ENCODE results near the gene GLI2. TPM values are rescaled to one million over a fixed set of nuclear protein-coding genes. Genes with fewer than 3 reads are reported as not detected.
A peak's percentile ranks its signal among the peaks of the same experiment; 100 is the strongest.

The GLI2 gene
- total RNA-seq, 2 experiments from 2014 or later, result 0.28 to 1.3 TPM

- Mint-ChIP-seq H3K9me3 (ENCODE audit: low read depth) (no peaks in the 10 kb centered on the region), H3K4me1 (peaks cover 14% of the 10 kb centered on the region), H3K36me3 (no peaks in the 10 kb centered on the region), H3K27me3 (peaks cover 76% of the 10 kb centered on the region), H3K4me3 (no peak overlapping the region), H3K27ac (no peak overlapping the region)
- CTCF ChIA-PET, result interaction anchor here (1.2 kb wide), 1 partner anchor 40 kb away, joined by 4 read pairs; no protein-coding TSS in a partner anchor
- ATAC-seq (no peak), DNase-seq (peak; percentile 18)
Observed at GRCh38 chr2:120736624-120737339, 1.1 kb downstream of the GLI2 start.

- Mint-ChIP-seq H3K27me3 (peaks cover 80% of the 10 kb centered on the region), H3K4me3 (no peak overlapping the region), H3K36me3 (no peaks in the 10 kb centered on the region), H3K9me3 (ENCODE audit: low read depth) (no peaks in the 10 kb centered on the region), H3K4me1 (peaks cover 11% of the 10 kb centered on the region), H3K27ac (no peak overlapping the region)
- no peak for ATAC-seq
- CTCF ChIA-PET, result no interaction called here
- DNase-seq, result peak; percentile 26
Observed at GRCh38 chr2:120737340-120738101, 1.9 kb downstream of the GLI2 start.

- no peaks in the 10 kb centered on the region for H3K36me3 Mint-ChIP-seq
- CTCF ChIA-PET, result no interaction called here
- DNase-seq (no peak), ATAC-seq (no peak)
- H3K4me3 Mint-ChIP-seq, result no peak overlapping the region
- H3K27ac Mint-ChIP-seq, result no peak overlapping the region
- H3K9me3 Mint-ChIP-seq (ENCODE audit: low read depth), result no peaks in the 10 kb centered on the region
- H3K4me1 Mint-ChIP-seq, result peaks cover 5% of the 10 kb centered on the region
- peaks cover 80% of the 10 kb centered on the region for H3K27me3 Mint-ChIP-seq
Observed at GRCh38 chr2:120738117-120738516, 2.4 kb downstream of the GLI2 start.

DNA sequence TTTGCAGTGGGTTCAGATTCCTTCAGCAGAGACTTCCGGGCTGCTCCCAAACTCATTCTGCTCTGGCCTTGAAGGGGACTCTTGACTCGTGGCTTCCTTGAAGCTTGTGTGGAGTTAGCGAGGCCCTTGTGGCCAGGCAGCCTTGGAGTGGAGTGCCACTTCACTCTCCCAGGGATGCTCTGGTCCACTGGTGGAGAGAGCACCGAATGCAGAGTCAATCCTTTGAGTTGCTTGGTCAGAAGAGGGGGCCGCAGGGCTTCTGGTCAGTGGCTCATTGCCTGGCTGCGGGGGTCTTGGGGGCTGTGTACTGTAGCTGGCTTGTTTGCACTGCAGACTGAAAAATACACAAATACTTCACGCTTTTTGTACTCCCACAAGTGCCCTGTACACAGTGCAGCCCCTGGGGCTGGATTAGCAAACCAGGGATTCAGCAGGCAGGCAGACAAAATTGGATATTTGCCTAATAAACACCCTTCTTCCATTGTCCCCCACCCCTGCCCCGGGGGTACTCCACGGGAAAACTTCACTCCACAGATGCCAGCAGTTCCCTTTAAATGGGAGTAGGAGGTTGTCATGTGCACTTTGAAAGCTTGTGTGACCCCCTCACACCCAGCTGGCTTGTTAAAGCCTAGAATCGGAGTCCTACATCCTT is 3.2 kb downstream of the GLI2 start:
- ATAC-seq (no peak), DNase-seq (peak; percentile 39)
- no peaks in the 10 kb centered on the region for H3K9me3 Mint-ChIP-seq (ENCODE audit: low read depth)
- peaks cover 79% of the 10 kb centered on the region for H3K27me3 Mint-ChIP-seq
- peaks cover 1% of the 10 kb centered on the region for H3K4me1 Mint-ChIP-seq
- no peak overlapping the region for H3K27ac Mint-ChIP-seq
- CTCF ChIA-PET, result no interaction called here
- H3K4me3 Mint-ChIP-seq, result no peak overlapping the region
- H3K36me3 Mint-ChIP-seq, result no peaks in the 10 kb centered on the region

DNA sequence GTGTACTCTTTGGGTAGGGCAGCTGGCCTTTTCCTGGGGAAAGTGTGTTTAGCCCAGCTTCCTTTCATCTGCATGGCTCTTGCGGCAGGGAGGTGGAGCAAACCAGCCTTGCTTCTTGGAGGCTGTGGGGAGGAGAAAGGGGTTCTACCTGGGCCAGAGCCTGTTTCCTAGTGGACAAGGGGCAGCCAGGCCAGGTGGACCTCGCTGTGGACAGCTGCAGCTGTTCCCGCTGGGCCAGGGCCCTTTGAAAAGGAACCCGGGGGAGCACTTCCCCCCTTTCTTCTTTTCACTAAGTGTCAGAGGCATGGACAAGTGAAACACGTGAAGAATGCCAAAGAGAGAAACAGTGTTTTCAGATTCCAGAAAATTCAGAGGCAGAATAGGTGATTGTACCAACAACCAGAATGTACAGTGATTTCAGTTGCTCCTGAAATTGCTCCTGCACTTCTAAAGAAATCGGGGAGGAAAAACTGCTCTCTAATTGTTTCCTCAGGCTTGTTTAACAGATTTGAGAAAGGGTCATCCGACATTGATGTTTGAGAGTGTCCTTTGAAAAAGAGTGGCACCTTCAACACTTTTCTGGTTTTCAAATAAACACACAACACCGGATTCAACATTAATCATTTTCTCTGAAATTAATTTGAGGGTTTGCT is 3.9 kb downstream of the GLI2 start:
- H3K36me3 Mint-ChIP-seq, result no peaks in the 10 kb centered on the region
- H3K27ac Mint-ChIP-seq, result no peak overlapping the region
- H3K27me3 Mint-ChIP-seq, result peaks cover 81% of the 10 kb centered on the region
- no peak overlapping the region for H3K4me3 Mint-ChIP-seq
- peaks cover 1% of the 10 kb centered on the region for H3K4me1 Mint-ChIP-seq
- no peaks in the 10 kb centered on the region for H3K9me3 Mint-ChIP-seq (ENCODE audit: low read depth)
- DNase-seq, result no peak
- CTCF ChIA-PET, result no interaction called here
- no peak for ATAC-seq

DNA sequence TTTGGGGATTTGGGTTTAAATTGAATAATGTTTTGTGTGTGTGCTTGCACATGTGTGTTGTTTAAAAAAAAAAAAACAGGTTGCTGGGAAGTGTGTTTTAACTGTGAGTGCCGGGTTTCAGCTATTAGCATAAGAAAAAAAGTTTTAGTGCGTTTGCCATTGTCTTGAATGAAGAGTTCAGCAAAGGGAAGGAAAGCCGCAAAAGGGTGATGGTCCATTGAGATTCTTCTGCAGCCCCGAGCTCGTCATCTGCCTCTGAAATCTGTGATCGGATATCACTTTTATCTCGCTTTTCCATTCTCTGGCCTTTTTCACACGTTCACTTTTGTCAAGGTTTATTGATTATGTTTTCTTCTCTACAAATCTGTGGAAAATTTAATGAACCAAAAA is 4.7 kb downstream of the GLI2 start:
- DNase-seq, result peak; percentile 4
- peaks cover 83% of the 10 kb centered on the region for H3K27me3 Mint-ChIP-seq
- H3K36me3 Mint-ChIP-seq, result no peaks in the 10 kb centered on the region
- H3K4me1 Mint-ChIP-seq, result no peaks in the 10 kb centered on the region
- ATAC-seq, result no peak
- CTCF ChIA-PET, result no interaction called here
- H3K27ac Mint-ChIP-seq, result no peak overlapping the region
- no peak overlapping the region for H3K4me3 Mint-ChIP-seq
- H3K9me3 Mint-ChIP-seq (ENCODE audit: low read depth), result no peaks in the 10 kb centered on the region

DNA sequence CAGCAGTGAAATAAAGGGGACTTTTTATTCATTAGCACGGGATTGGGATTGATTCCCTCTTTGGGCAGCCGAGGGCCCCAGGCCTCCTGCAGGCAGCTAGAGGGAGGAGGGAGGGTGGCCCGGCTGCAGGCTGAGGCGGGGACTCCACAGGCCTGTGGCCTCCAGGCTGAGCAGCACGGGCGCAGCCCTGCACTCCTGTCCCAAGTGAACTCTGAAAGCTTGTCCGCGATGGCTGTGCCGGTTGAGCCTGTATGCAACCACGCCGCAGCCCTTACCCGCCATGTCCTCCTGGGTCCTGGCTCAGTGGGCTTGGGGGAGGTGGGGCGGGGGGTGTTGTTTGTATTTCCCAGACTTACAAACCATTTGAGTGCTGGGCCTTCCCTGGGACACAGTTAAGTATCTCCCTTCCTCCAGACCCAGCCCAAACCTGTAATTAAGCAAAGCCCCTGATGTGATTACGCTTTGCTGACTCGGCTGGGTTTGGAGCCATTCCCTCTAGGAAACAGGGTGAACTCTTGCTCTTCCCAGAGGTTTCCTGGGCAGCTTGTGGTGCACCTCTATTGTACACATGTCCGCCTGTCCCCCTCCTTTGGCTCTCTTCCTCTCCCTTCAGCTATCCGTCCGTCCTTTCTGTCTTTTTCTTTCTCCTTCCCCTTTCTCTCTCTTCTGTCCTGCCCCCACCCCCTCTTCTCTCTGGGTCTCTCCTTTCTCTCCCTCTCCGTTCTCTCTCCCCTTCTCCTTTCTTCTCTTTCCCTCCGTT is 5.3 kb downstream of the GLI2 start:
- no peak overlapping the region for H3K27ac Mint-ChIP-seq
- no peaks in the 10 kb centered on the region for H3K36me3 Mint-ChIP-seq
- CTCF ChIA-PET, result no interaction called here
- no peaks in the 10 kb centered on the region for H3K9me3 Mint-ChIP-seq (ENCODE audit: low read depth)
- peaks cover 86% of the 10 kb centered on the region for H3K27me3 Mint-ChIP-seq
- DNase-seq (peak; percentile 23), ATAC-seq (no peak)
- no peak overlapping the region for H3K4me3 Mint-ChIP-seq
- H3K4me1 Mint-ChIP-seq, result no peaks in the 10 kb centered on the region

- Mint-ChIP-seq H3K4me3 (no peak overlapping the region), H3K4me1 (no peaks in the 10 kb centered on the region), H3K36me3 (no peaks in the 10 kb centered on the region), H3K9me3 (ENCODE audit: low read depth) (no peaks in the 10 kb centered on the region), H3K27me3 (peaks cover 86% of the 10 kb centered on the region), H3K27ac (no peak overlapping the region)
- ATAC-seq, result no peak
- DNase-seq, result peak; percentile 1
- CTCF ChIA-PET, result no interaction called here
Observed at GRCh38 chr2:120741571-120742561, 6.2 kb downstream of the GLI2 start.

DNA sequence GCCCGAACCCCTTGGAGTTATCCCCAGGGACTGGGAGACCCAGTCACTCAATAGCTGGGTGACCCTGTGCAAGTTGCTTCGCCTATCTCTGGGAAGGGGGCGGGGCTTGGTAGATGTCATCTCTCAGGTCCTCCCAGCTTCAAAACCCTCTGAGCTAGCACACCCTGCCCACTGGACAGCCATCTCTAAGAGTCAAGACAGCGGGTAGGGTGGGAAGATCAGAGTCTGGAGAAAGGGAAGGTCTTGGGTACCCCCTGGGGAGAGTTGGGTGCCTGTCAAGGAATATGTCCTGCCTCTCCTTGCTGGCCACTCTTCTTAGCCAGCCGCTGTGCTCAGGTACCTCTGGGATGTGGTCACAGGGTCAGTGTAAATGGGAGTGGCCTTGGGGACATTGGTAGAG is 8.0 kb downstream of the GLI2 start:
- DNase-seq (peak; percentile 22), ATAC-seq (no peak)
- Mint-ChIP-seq H3K4me1 (no peaks in the 10 kb centered on the region), H3K27ac (no peak overlapping the region), H3K27me3 (peaks cover 68% of the 10 kb centered on the region), H3K36me3 (no peaks in the 10 kb centered on the region), H3K9me3 (ENCODE audit: low read depth) (no peaks in the 10 kb centered on the region), H3K4me3 (no peak overlapping the region)
- CTCF ChIA-PET, result no interaction called here

DNA sequence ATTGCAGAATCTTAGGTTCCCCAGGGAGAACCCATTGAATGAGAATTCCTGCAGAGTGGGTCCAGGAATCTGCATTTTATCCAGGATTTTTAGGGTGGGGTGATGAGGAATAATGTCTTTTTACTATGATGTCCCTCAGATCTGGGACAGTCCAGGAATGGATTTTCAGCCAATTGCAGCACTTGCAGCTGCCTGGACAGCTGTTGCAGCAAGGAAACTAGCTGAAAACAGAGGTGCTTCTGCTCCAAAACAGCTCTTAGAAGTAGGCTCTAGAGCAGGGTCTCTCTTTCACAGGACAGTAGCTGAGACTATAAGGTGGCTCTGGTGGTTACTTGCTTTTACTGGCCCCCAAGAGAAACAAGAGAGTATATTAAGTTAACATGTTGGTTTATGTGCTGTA is 9.1 kb downstream of the GLI2 start:
- Mint-ChIP-seq H3K36me3 (no peaks in the 10 kb centered on the region), H3K27ac (no peak overlapping the region), H3K4me1 (no peaks in the 10 kb centered on the region), H3K9me3 (ENCODE audit: low read depth) (no peaks in the 10 kb centered on the region), H3K4me3 (no peak overlapping the region), H3K27me3 (peaks cover 57% of the 10 kb centered on the region)
- no peak for ATAC-seq
- CTCF ChIA-PET, result no interaction called here
- DNase-seq, result peak; percentile 34

- Mint-ChIP-seq H3K27ac (no peak overlapping the region), H3K36me3 (no peaks in the 10 kb centered on the region), H3K4me1 (no peaks in the 10 kb centered on the region), H3K9me3 (ENCODE audit: low read depth) (no peaks in the 10 kb centered on the region), H3K4me3 (no peak overlapping the region), H3K27me3 (peaks cover 51% of the 10 kb centered on the region)
- CTCF ChIA-PET, result no interaction called here
- DNase-seq (peak; percentile 15), ATAC-seq (no peak)
Observed at GRCh38 chr2:120745420-120746111, 9.9 kb downstream of the GLI2 start.

- ATAC-seq, result no peak
- CTCF ChIA-PET, result no interaction called here
- peaks cover 45% of the 10 kb centered on the region for H3K27me3 Mint-ChIP-seq
- DNase-seq, result peak; percentile 4
- no peaks in the 10 kb centered on the region for H3K4me1 Mint-ChIP-seq
- H3K36me3 Mint-ChIP-seq, result no peaks in the 10 kb centered on the region
- no peak overlapping the region for H3K27ac Mint-ChIP-seq
- H3K9me3 Mint-ChIP-seq (ENCODE audit: low read depth), result no peaks in the 10 kb centered on the region
- no peak overlapping the region for H3K4me3 Mint-ChIP-seq
Observed at GRCh38 chr2:120746144-120746543, 10.5 kb downstream of the GLI2 start.

All from activated CD8-positive, alpha-beta memory T cell treated with anti-CD3 and anti-CD28 coated beads, Interleukin-2, amount 10 ng/mL, durations not matched to agents 7 days and 5 days (primary cell).